HCT116 (cell line): ENCODE results near the gene DENND1A. TPM values are rescaled to one million over a fixed set of nuclear protein-coding genes. Genes with fewer than 3 reads are reported as not detected.

Source experiments
- ATAC-seq: fragments of 200-7000 bp; cut with Tn5 transposase; 2 replicates; pipeline ENCODE4 v1.9.1; 2020; ENCODE audit warnings: mild to moderate bottlenecking, moderate library complexity
- BruUV-seq: library from RNA; stranded (reverse); fragments of 400-500 nt; replicated peaks from 2 replicates; lab custom pipeline; 2021; lab: Mats Ljungman, UMichigan
- CTCF ChIA-PET: fragments of 300-600 bp; sonication (Branson Sonifier 250); formaldehyde crosslinking; loops from one replicate; lab custom pipeline; 2021; ENCODE audit warnings: antibody characterized with exemption; lab: Charles Lee
- POLR2A ChIA-PET: fragments of 300-600, 350-600 bp; sonication (Branson Sonifier 250); formaldehyde crosslinking; loops from one replicate; lab custom pipeline; 2021; ENCODE audit warnings: antibody characterized with exemption; lab: Charles Lee
- RAD21 ChIA-PET, 2 experiments: fragments of 300-600 bp; sonication (Branson Sonifier 250); formaldehyde crosslinking; loops; one replicate each; lab custom pipeline; 2023; ENCODE audit warnings: low total read pairs in 2 of 2; ENCODE audit not compliant: uncharacterized antibody in 2 of 2, unreplicated experiment in 2 of 2, low non-redundant PET in 1 of 2; lab: Charles Lee
- DNase-seq: peaks from one replicate; pipeline ENCODE4 v3.0.0-alpha.2; 2010; ENCODE audit warnings: low read depth, low spot score
- H2AFZ ChIP-seq: fragments of 200-600 bp; shearing (Covaris generic), sonication (generic); 2 replicates; pipeline ENCODE4 v1.6.1; 2017; ENCODE audit warnings: low read depth, mixed run types, mixed read lengths, antibody characterized with exemption, low read length; ENCODE audit not compliant: poor library complexity, severe bottlenecking
- H3K27ac ChIP-seq: 2 replicates; pipeline ENCODE4 v1.5.1; 2012; ENCODE audit warnings: low read depth, low read length
- H3K27me3 ChIP-seq: fragments of 200-600 bp; sonication (generic); 2 replicates; pipeline ENCODE4 v1.6.1; 2016; ENCODE audit warnings: mixed run types, low read length, mixed read lengths; ENCODE audit not compliant: insufficient read depth
- H3K36me3 ChIP-seq, 2 experiments: fragments of 200-500 bp in 1 of 2; fragments of 200-600 bp in 1 of 2; sonication (Bioruptor generic) in 1 of 2; sonication (generic) in 1 of 2; 2 replicates each; pipeline versions ENCODE4 v1.5.1 to v1.6.1; 2014 to 2016; ENCODE audit warnings: low read length in 2 of 2, inconsistent platforms in 1 of 2, mixed read lengths in 1 of 2, mixed run types in 1 of 2; ENCODE audit not compliant: insufficient read depth in 2 of 2, control insufficient read depth in 1 of 2
- H3K4me1 ChIP-seq, 2 experiments: fragments of 200-600 bp in 1 of 2; sonication (generic) in 1 of 2; 2 replicates each; pipeline versions ENCODE4 v1.5.1 to v1.6.1; 2012 to 2017; ENCODE audit warnings: low read length in 2 of 2, inconsistent platforms in 1 of 2, mild to moderate bottlenecking in 1 of 2, mixed read lengths in 1 of 2, mixed run types in 1 of 2, moderate library complexity in 1 of 2; ENCODE audit not compliant: insufficient read depth in 2 of 2, control insufficient read depth in 1 of 2
- H3K4me2 ChIP-seq: fragments of 200-600 bp; sonication (generic); 2 replicates; pipeline ENCODE4 v1.6.1; 2017; ENCODE audit warnings: mixed run types, low read length, mixed read lengths
- H3K4me3 ChIP-seq, 2 experiments: fragments of 200-600 bp in 1 of 2; sonication (generic) in 1 of 2; replicated peaks in 1 of 2; 2 replicates each; pipeline ENCODE4 v1.5.1; 2011 to 2016; ENCODE audit warnings: low read length in 2 of 2, control low read depth in 1 of 2, low read depth in 1 of 2, mild to moderate bottlenecking in 1 of 2, mixed read lengths in 1 of 2, mixed run types in 1 of 2
- H3K79me2 ChIP-seq: fragments of 200-600 bp; sonication (generic); 2 replicates; pipeline ENCODE4 v1.6.1; 2017; ENCODE audit warnings: mild to moderate bottlenecking, mixed run types, low read length, moderate library complexity, mixed read lengths; ENCODE audit not compliant: insufficient read depth
- H3K9ac ChIP-seq: fragments of 200-600 bp; sonication (generic); 2 replicates; pipeline ENCODE4 v1.6.1; 2016; ENCODE audit warnings: low read length, mixed read lengths
- H3K9me2 ChIP-seq: fragments of 200-600 bp; sonication (generic), shearing (Covaris generic); 2 replicates; pipeline ENCODE4 v1.6.1; 2017; ENCODE audit warnings: mixed run types, mild to moderate bottlenecking, moderate library complexity; ENCODE audit not compliant: insufficient read depth
- H3K9me3 ChIP-seq, 2 experiments: fragments of 200-500 bp in 1 of 2; fragments of 200-600 bp in 1 of 2; sonication (Bioruptor generic) in 1 of 2; sonication (generic) in 1 of 2; 2 replicates each; pipeline ENCODE4 v1.6.1; 2014 to 2017; ENCODE audit warnings: low read length in 2 of 2, mixed read lengths in 2 of 2, inconsistent platforms in 1 of 2, low read depth in 1 of 2, mild to moderate bottlenecking in 1 of 2, mixed run types in 1 of 2, moderate library complexity in 1 of 2; ENCODE audit not compliant: control insufficient read depth in 1 of 2, insufficient read depth in 1 of 2
- H4K20me1 ChIP-seq: fragments of 200-600 bp; sonication (generic), shearing (Covaris generic); 2 replicates; pipeline ENCODE4 v1.6.1; 2017; ENCODE audit warnings: mixed run types, mild to moderate bottlenecking, moderate library complexity; ENCODE audit not compliant: insufficient read depth
- ATF3 ChIP-seq: IDR thresholded peaks from 2 replicates; pipeline ENCODE4 v1.6.1; 2012
- CBX3 ChIP-seq: IDR thresholded peaks from 2 replicates; pipeline ENCODE4 v1.6.1; 2012; ENCODE audit warnings: low read depth
- CEBPB ChIP-seq: IDR thresholded peaks from 2 replicates; pipeline ENCODE4 v1.6.1; 2012; ENCODE audit warnings: low read depth
- POLR2AphosphoS5 ChIP-seq: IDR thresholded peaks from 2 replicates; pipeline ENCODE4 v1.6.1; 2011; ENCODE audit warnings: mild to moderate bottlenecking, low read depth, low read length, moderate library complexity
- SRF ChIP-seq: IDR thresholded peaks from 2 replicates; pipeline ENCODE4 v1.6.1; 2012; ENCODE audit warnings: low read depth
- YY1 ChIP-seq: IDR thresholded peaks from 2 replicates; pipeline ENCODE4 v1.6.1; 2011; ENCODE audit warnings: low read length, low read depth, moderate library complexity, mild to moderate bottlenecking; ENCODE audit not compliant: insufficient replicate concordance; ENCODE audit errors: extremely low read depth
- ZBTB33 ChIP-seq: IDR thresholded peaks from 2 replicates; pipeline ENCODE4 v1.6.1; 2011; ENCODE audit warnings: mild to moderate bottlenecking, low read length, moderate library complexity; ENCODE audit not compliant: insufficient replicate concordance; ENCODE audit errors: extremely low read depth
- intact Hi-C: fragments of 100-400 bp; cut with micrococcal nuclease; formaldehyde crosslinking; loops from 2 replicates; pipeline ENCODE4 v1.10.0; 2022
- total RNA-seq: library from RNA; stranded (reverse); gene quantifications from one replicate; pipeline ENCODE4 v1.2.1, GENCODE V29; 2021; ENCODE audit not compliant: unreplicated experiment

DENND1A gene
- total RNA-seq, 1 experiment from 2014 or later: 33.0 TPM

- no peak for TF ChIP-seq ATF3
- no peak for TF ChIP-seq YY1
- no peak for TF ChIP-seq SRF
- TF ChIP-seq CEBPB: no peak
- TF ChIP-seq, all 23 proteins: peak for 0
Observed at GRCh38 chr9:123757547-123757946, 172.4 kb downstream of the DENND1A start (continued).

GRCh38 chr9:123756484-123757106 lies 173.3 kb downstream of the DENND1A start:
- H3K79me2 ChIP-seq: no peaks in the 10 kb centered on the region
- intact Hi-C loops: no loop called here
- H3K27ac ChIP-seq: no peak overlapping the region
- no peak for DNase-seq
- H4K20me1 ChIP-seq: no peaks in the 10 kb centered on the region
- no peak overlapping the region for H3K4me2 ChIP-seq
- ChIA-PET CTCF (no interaction called here), RAD21 (no interaction called here), POLR2A (no interaction called here)
- no peaks in the 10 kb centered on the region for H3K36me3 ChIP-seq
- H3K9me2 ChIP-seq: no peaks in the 10 kb centered on the region
- no peak for TF ChIP-seq ZBTB33
- no peak for TF ChIP-seq CBX3
- no peak for TF ChIP-seq POLR2AphosphoS5
- H3K27me3 ChIP-seq: no peaks in the 10 kb centered on the region
- BruUV-seq: no TSS peak
- no peak overlapping the region for H3K9ac ChIP-seq
- no peak for ATAC-seq
- no peak overlapping the region for H3K4me3 ChIP-seq
- H3K4me1 ChIP-seq: peaks cover 3 to 15% of the 10 kb centered on the region in 2 experiments; a peak in 1 of 4 replicates
- H2AFZ ChIP-seq: no peak overlapping the region
- H3K9me3 ChIP-seq: no peaks in the 10 kb centered on the region
